SK-N-SH (cell line): Measurements from ENCODE around the gene GATD1. TPM values are rescaled to one million over a fixed set of nuclear protein-coding genes. Genes with fewer than 3 reads are reported as not detected.

ENCODE experiments used
- CTCF ChIA-PET: fragments of 300-600, 350-600 bp; formaldehyde crosslinking; extraction: SDS; loops from one replicate; lab custom pipeline; 2021; lab: Yijun Ruan, JAX
- POLR2A ChIA-PET: fragments of 350-600 bp; sonication (Branson Sonifier 250); formaldehyde crosslinking; extraction: SDS; loops from one replicate; lab custom pipeline; 2020; ENCODE audit warnings: antibody characterized with exemption, inconsistent platforms; lab: Yijun Ruan, JAX
- DNase-seq: peaks from one replicate; pipeline ENCODE4 v3.0.0; 2012
- H2AFZ ChIP-seq: fragments of 200-600 bp; sonication (generic); 2 replicates; pipeline ENCODE4 v1.8.1; 2016; ENCODE audit warnings: antibody characterized with exemption, mild to moderate bottlenecking, low read depth
- H3F3A ChIP-seq: fragments of 200-600 bp; sonication (generic); replicated peaks from 2 replicates; pipeline ENCODE3; 2016; ENCODE audit warnings: antibody characterized with exemption, mild to moderate bottlenecking; ENCODE audit not compliant: insufficient read depth
- H3K27ac ChIP-seq, 2 experiments: fragments of 200-500 bp in 1 of 2; fragments of 200-600 bp in 1 of 2; sonication (Bioruptor generic) in 1 of 2; sonication (generic), shearing (Covaris generic) in 1 of 2; 2 replicates each; pipeline versions ENCODE4 v1.5.1 to v1.6.1; 2014 to 2016; ENCODE audit warnings: low read depth in 2 of 2, inconsistent platforms in 1 of 2, low read length in 1 of 2, mild to moderate bottlenecking in 1 of 2, mixed read lengths in 1 of 2
- H3K27me3 ChIP-seq: fragments of 200-600 bp; sonication (generic), shearing (Covaris generic); 2 replicates; pipeline ENCODE4 v1.6.1; 2016; ENCODE audit warnings: mixed run types; ENCODE audit not compliant: insufficient read depth
- H3K36me3 ChIP-seq, 2 experiments: fragments of 200-500 bp in 1 of 2; fragments of 200-600 bp in 1 of 2; sonication (Bioruptor generic) in 1 of 2; sonication (generic) in 1 of 2; replicated peaks in 1 of 2; 2 replicates each; pipeline versions ENCODE3 to v1.5.1; 2014 to 2016; ENCODE audit warnings: low read length in 1 of 2, mild to moderate bottlenecking in 1 of 2; ENCODE audit not compliant: insufficient read depth in 2 of 2, control insufficient read depth in 1 of 2
- H3K4me1 ChIP-seq, 2 experiments: fragments of 200-500 bp in 1 of 2; fragments of 200-600 bp in 1 of 2; sonication (Bioruptor generic) in 1 of 2; sonication (generic), shearing (Covaris generic) in 1 of 2; 2 replicates each; pipeline versions ENCODE4 v1.5.1 to v1.6.1; 2014 to 2016; ENCODE audit warnings: low read depth in 1 of 2, low read length in 1 of 2, mixed run types in 1 of 2; ENCODE audit not compliant: insufficient read depth in 2 of 2, control insufficient read depth in 1 of 2
- H3K4me2 ChIP-seq: fragments of 200-600 bp; sonication (generic), shearing (Covaris generic); 2 replicates; pipeline ENCODE4 v1.6.1; 2017; ENCODE audit warnings: mixed run types
- H3K4me3 ChIP-seq, 2 experiments: fragments of 200-500 bp in 1 of 2; fragments of 200-600 bp in 1 of 2; sonication (Bioruptor generic) in 1 of 2; sonication (generic), shearing (Covaris generic) in 1 of 2; 2 replicates each; pipeline versions ENCODE4 v1.5.1 to v1.8.1; 2014 to 2016; ENCODE audit warnings: low read depth in 2 of 2, inconsistent platforms in 1 of 2, low read length in 1 of 2, mild to moderate bottlenecking in 1 of 2, mixed read lengths in 1 of 2, moderate library complexity in 1 of 2
- H3K79me2 ChIP-seq: fragments of 200-600 bp; sonication (generic); 2 replicates; pipeline ENCODE4 v1.8.1; 2017; ENCODE audit warnings: mild to moderate bottlenecking; ENCODE audit not compliant: insufficient read depth
- H3K9ac ChIP-seq: fragments of 200-600 bp; sonication (generic); 2 replicates; pipeline ENCODE4 v1.6.1; 2017; ENCODE audit warnings: mixed run types
- H3K9me2 ChIP-seq: fragments of 200-600 bp; sonication (generic); 2 replicates; pipeline ENCODE4 v1.6.1; 2017; ENCODE audit warnings: mixed run types
- H3K9me3 ChIP-seq: fragments of 200-600 bp; sonication (generic); 2 replicates; pipeline ENCODE4 v1.6.1; 2017; ENCODE audit warnings: mixed run types, mild to moderate bottlenecking, moderate library complexity
- H4K20me1 ChIP-seq: fragments of 200-600 bp; sonication (generic); 2 replicates; pipeline ENCODE4 v1.6.1; 2017; ENCODE audit warnings: mild to moderate bottlenecking, mixed run types; ENCODE audit not compliant: insufficient read depth
- CHD2 ChIP-seq: fragments of 150-350 bp; IDR thresholded peaks from 2 replicates; pipeline ENCODE4 v1.6.1; 2018; ENCODE audit warnings: low read length; ENCODE audit not compliant: partially characterized antibody
- ELF1 ChIP-seq: IDR thresholded peaks from 2 replicates; pipeline ENCODE4 v1.4.0; 2012
- EP300 ChIP-seq, 2 experiments: IDR thresholded peaks; 2 replicates each; pipeline versions ENCODE4 v1.4.0 to v1.6.1; 2012; ENCODE audit warnings: borderline replicate concordance in 1 of 2, low read depth in 1 of 2, low read length in 1 of 2
- EZH2phosphoT487 ChIP-seq: fragments of 200-600 bp; sonication (generic); IDR thresholded peaks from 2 replicates; pipeline ENCODE4 v1.6.1; 2017; ENCODE audit warnings: low read depth, mixed run types, mild to moderate bottlenecking, antibody characterized with exemption, moderate library complexity, borderline replicate concordance
- FOSL2 ChIP-seq: IDR thresholded peaks from 2 replicates; pipeline ENCODE4 v1.4.0; 2012; ENCODE audit warnings: low read depth, mild to moderate bottlenecking, moderate library complexity, borderline replicate concordance
- FOXJ3 ChIP-seq: sonication (generic); formaldehyde crosslinking; IDR thresholded peaks from 2 replicates; pipeline ENCODE4 v1.5.1; 2020; ENCODE audit warnings: mild to moderate bottlenecking, missing genetic modification reagents
- FOXM1 ChIP-seq: IDR thresholded peaks from 2 replicates; pipeline ENCODE4 v1.4.0; 2012; ENCODE audit warnings: low read depth, mild to moderate bottlenecking
- GABPA ChIP-seq: IDR thresholded peaks from 2 replicates; pipeline ENCODE4 v1.4.0; 2012; ENCODE audit warnings: low read depth, mild to moderate bottlenecking
- JUND ChIP-seq: IDR thresholded peaks from 2 replicates; pipeline ENCODE4 v1.4.0; 2012
- MAX ChIP-seq: IDR thresholded peaks from 2 replicates; pipeline ENCODE4 v1.4.0; 2012; ENCODE audit warnings: low read depth
- MEF2A ChIP-seq: IDR thresholded peaks from 2 replicates; pipeline ENCODE4 v1.4.0; 2012; ENCODE audit warnings: low read depth, borderline replicate concordance
- NRF1 ChIP-seq: IDR thresholded peaks from 2 replicates; pipeline ENCODE4 v1.6.1; 2012; ENCODE audit warnings: low read depth, mild to moderate bottlenecking, low read length
- PBX3 ChIP-seq: IDR thresholded peaks from 2 replicates; pipeline ENCODE4; 2012
- POLR2AphosphoS5 ChIP-seq: IDR thresholded peaks from 2 replicates; pipeline ENCODE4 v1.6.1; 2012; ENCODE audit warnings: low read depth, low read length
- RCOR1 ChIP-seq: fragments of 150-350 bp; IDR thresholded peaks from 2 replicates; pipeline ENCODE4 v1.6.1; 2017; ENCODE audit warnings: antibody characterized with exemption, low read length
- RFX5 ChIP-seq: IDR thresholded peaks from 2 replicates; pipeline ENCODE4 v1.6.1; 2012; ENCODE audit warnings: mild to moderate bottlenecking, improper control_type of control experiment, low read length
- SIN3A ChIP-seq: IDR thresholded peaks from 2 replicates; pipeline ENCODE4 v1.6.1; 2012; ENCODE audit warnings: low read depth, mild to moderate bottlenecking, low read length, moderate library complexity, borderline replicate concordance
- SMC3 ChIP-seq: IDR thresholded peaks from 2 replicates; pipeline ENCODE4 v1.6.1; 2012; ENCODE audit warnings: low read depth, low read length, improper control_type of control experiment
- USF1 ChIP-seq: IDR thresholded peaks from 2 replicates; pipeline ENCODE4 v1.4.0; 2012; ENCODE audit warnings: low read depth, borderline replicate concordance
- USF2 ChIP-seq: fragments of 150-350 bp; IDR thresholded peaks from 2 replicates; pipeline ENCODE4 v1.6.1; 2017; ENCODE audit warnings: antibody characterized with exemption, low read length, low read depth, borderline replicate concordance
- ZBTB33 ChIP-seq: IDR thresholded peaks from 2 replicates; pipeline ENCODE4 v1.4.0; 2012; ENCODE audit warnings: low read depth, borderline replicate concordance
- WGBS: methylation state at CpG from one replicate; pipeline ENCODE4 v1.1.6; 2017; ENCODE audit warnings: low lambda C conversion rate; 5-methylcytosine and 5-hydroxymethylcytosine counted together
- polyA plus RNA-seq, 3 experiments: library from polyadenylated mRNA; depleted of rRNA; stranded (reverse); fragments of >200 nt; gene quantifications; 2 replicates each; pipeline ENCODE4 v1.2.3, GENCODE V29; 2012

The GATD1 gene
- polyA plus RNA-seq, 1 of the 3 experiments (the other 2 are of a cell fraction): 86.2 TPM

- Histone ChIP-seq H3K27ac (no peak overlapping the region), H3K27me3 (no peaks in the 10 kb centered on the region), H3F3A (peaks cover 3% of the 10 kb centered on the region), H2AFZ (no peak overlapping the region), H3K9me3 (no peaks in the 10 kb centered on the region), H3K4me2 (no peak overlapping the region), H3K79me2 (peaks cover 41% of the 10 kb centered on the region), H3K36me3 (peaks cover 3 to 61% of the 10 kb centered on the region in 2 experiments), H3K4me3 (no peak overlapping the region), H3K4me1 (peaks cover 2 to 3% of the 10 kb centered on the region in 2 experiments; a peak in 2 of 4 replicates), H4K20me1 (peaks cover 31% of the 10 kb centered on the region), H3K9me2 (no peaks in the 10 kb centered on the region), H3K9ac (no peak overlapping the region)
- ChIA-PET CTCF (interaction anchor here (1.1 to 1.6 kb wide), 3 partner anchors 14 to 42 kb away, joined by 3 to 10 read pairs (median 5); partner anchors contain the start of gene TALDO1), POLR2A (no interaction called here)
- TF ChIP-seq PBX3 (no peak), FOXJ3 (CRISPR knock-in tag) (no peak), MAX (no peak), FOXM1 (no peak), USF1 (no peak), FOSL2 (no peak), CHD2 (no peak), GABPA (no peak), NRF1 (no peak), MEF2A (no peak), EP300 (IDR thresholded peaks at IDR 0.05; ENCODE audit: borderline replicate concordance in 1 of 2, low read depth in 1 of 2, low read length in 1 of 2) (no peak), ELF1 (no peak)
- DNase-seq: no peak
- WGBS: 91% methylated on average over 19 of the region's 23 CpGs
These were observed 7.2 kb downstream of the GATD1 start for GRCh38 chr11:769887-770641.

GRCh38 chr11:767238-767637 is 10.0 kb downstream of the GATD1 start:
- Histone ChIP-seq H2AFZ (no peak overlapping the region), H3K9me3 (no peaks in the 10 kb centered on the region), H3K9me2 (no peaks in the 10 kb centered on the region), H3K27ac (no peak overlapping the region), H3K4me3 (no peak overlapping the region), H3K27me3 (no peaks in the 10 kb centered on the region), H3K4me1 (peaks cover 5 to 7% of the 10 kb centered on the region in 2 experiments; a peak in 2 of 4 replicates), H3K9ac (no peak overlapping the region), H3K79me2 (peaks cover 13% of the 10 kb centered on the region), H4K20me1 (peaks cover 10% of the 10 kb centered on the region), H3F3A (peaks cover 15% of the 10 kb centered on the region), H3K4me2 (no peak overlapping the region), H3K36me3 (peaks cover 13 to 59% of the 10 kb centered on the region in 2 experiments)
- DNase-seq: no peak
- ChIA-PET POLR2A (no interaction called here), CTCF (interaction anchor here (1.5 to 6.3 kb wide), 2 partner anchors 9 to 13 kb away, joined by 3 to 31 read pairs; partner anchors contain the start of gene GATD1)
- 96% methylated on average over 11 of the region's 11 CpGs for WGBS
- TF ChIP-seq POLR2AphosphoS5 (no peak), EP300 (IDR thresholded peaks at IDR 0.05; ENCODE audit: borderline replicate concordance in 1 of 2, low read depth in 1 of 2, low read length in 1 of 2) (no peak), FOSL2 (no peak), SIN3A (no peak), JUND (no peak), MEF2A (no peak), FOXM1 (no peak), RFX5 (no peak), EZH2phosphoT487 (no peak), RCOR1 (no peak), SMC3 (no peak), CHD2 (no peak), USF2 (no peak), MAX (no peak), ZBTB33 (no peak)
